SK-N-DZ (cell line): ENCODE measurements around the gene SULT1A3.

ENCODE experiments used
- small RNA-seq, 2 experiments: library from RNA; depleted of rRNA; stranded (forward); fragments of <200 nt; gene quantifications; one replicate each; pipeline ENCODE3, GENCODE V24; 2014

SULT1A3 gene

Small RNA genes within 50 kb of the gene (small RNA-seq; reads per million reads assigned to genes)
- 0 reads per million in 2 experiments for gene AC106782.4
